PC-9 (cell line): ENCODE measurements around the gene NUP62CL. TPM values are rescaled to one million over a fixed set of nuclear protein-coding genes. Genes with fewer than 3 reads are reported as not detected.

Experiments
- Bru-seq: library from RNA; stranded (reverse); fragments of 400-500 nt; gene quantifications from one replicate; lab custom pipeline; 2021; lab: Mats Ljungman, UMichigan
- BruChase-seq, 2 experiments: library from RNA; stranded (reverse); fragments of 400-500 nt; gene quantifications; one replicate each; lab custom pipeline; 2021; lab: Mats Ljungman, UMichigan
- BruUV-seq: library from RNA; stranded (reverse); fragments of 400-500 nt; replicated peaks from 2 replicates; lab custom pipeline; 2021; lab: Mats Ljungman, UMichigan
- CTCF ChIA-PET: fragments of 300-600 bp; sonication (Branson Sonifier 250); formaldehyde crosslinking; loops from one replicate; lab custom pipeline; 2022; ENCODE audit warnings: antibody characterized with exemption; lab: Charles Lee
- POLR2A ChIA-PET: fragments of 300-600 bp; sonication (Branson Sonifier 250); formaldehyde crosslinking; loops from one replicate; lab custom pipeline; 2022; ENCODE audit warnings: antibody characterized with exemption; ENCODE audit not compliant: unreplicated experiment; lab: Charles Lee
- DNase-seq, 2 experiments: peaks; one replicate each; pipeline versions ENCODE4 v3.0.0 to v3.0.0-alpha.2; 2015 to 2022; ENCODE audit warnings: mixed read lengths in 1 of 2
- H2AFZ ChIP-seq: fragments of 200-600 bp; sonication (generic); 2 replicates; pipeline ENCODE4 v1.8.1; 2017; ENCODE audit warnings: antibody characterized with exemption
- H3F3A ChIP-seq: fragments of 200-600 bp; sonication (generic); 2 replicates; pipeline ENCODE4 v1.8.1; 2017; ENCODE audit warnings: antibody characterized with exemption, mild to moderate bottlenecking, low read depth; ENCODE audit not compliant: insufficient read depth
- H3K27ac ChIP-seq: fragments of 200-600 bp; sonication (generic); 2 replicates; pipeline ENCODE4 v1.6.1; 2016; ENCODE audit warnings: mixed run types
- H3K27me3 ChIP-seq: fragments of 200-600 bp; sonication (generic); 2 replicates; pipeline ENCODE4 v1.6.1; 2016; ENCODE audit warnings: low read depth, mixed run types; ENCODE audit not compliant: insufficient read depth
- H3K36me3 ChIP-seq: fragments of 200-600 bp; sonication (generic); 2 replicates; pipeline ENCODE4 v1.6.1; 2016; ENCODE audit warnings: low read depth, mixed run types
- H3K4me1 ChIP-seq: fragments of 200-600 bp; sonication (generic); replicated peaks from 2 replicates; pipeline ENCODE4 v1.6.1; 2016; ENCODE audit warnings: mixed run types; ENCODE audit not compliant: insufficient read depth
- H3K4me2 ChIP-seq: fragments of 200-600 bp; sonication (generic); 2 replicates; pipeline ENCODE4 v1.6.1; 2017; ENCODE audit warnings: mixed run types
- H3K4me3 ChIP-seq: fragments of 200-600 bp; sonication (generic); 2 replicates; pipeline ENCODE4 v1.6.1; 2016; ENCODE audit warnings: mixed run types
- H3K79me2 ChIP-seq: fragments of 200-600 bp; sonication (generic); 2 replicates; pipeline ENCODE4 v1.6.1; 2017; ENCODE audit warnings: low read depth, mixed run types
- H3K9me2 ChIP-seq: fragments of 200-600 bp; sonication (generic); 2 replicates; pipeline ENCODE4 v1.8.1; 2017; ENCODE audit warnings: mild to moderate bottlenecking; ENCODE audit not compliant: insufficient read depth
- H3K9me3 ChIP-seq: fragments of 200-600 bp; sonication (generic); 2 replicates; pipeline ENCODE4 v1.8.1; 2016; ENCODE audit warnings: low read depth; ENCODE audit not compliant: insufficient read depth
- H4K20me1 ChIP-seq: fragments of 200-600 bp; sonication (generic); 2 replicates; pipeline ENCODE4 v1.8.1; 2017; ENCODE audit not compliant: insufficient read depth
- EZH2 ChIP-seq: fragments of 200-600 bp; sonication (generic); IDR thresholded peaks from 2 replicates; pipeline ENCODE4 v1.8.0; 2017; ENCODE audit warnings: antibody characterized with exemption, low read depth
- intact Hi-C: fragments of 100-400 bp; cut with micrococcal nuclease; formaldehyde crosslinking; loops from one replicate; pipeline ENCODE4 v1.10.0; 2022; ENCODE audit not compliant: unreplicated experiment
- long read RNA-seq: library from polyadenylated mRNA; stranded (forward); transcript quantifications from one replicate; pipeline ENCODE4 v2.0.0, GENCODE V29; 2022
- total RNA-seq: library from RNA; stranded (reverse); gene quantifications from 2 replicates; pipeline ENCODE4 v1.2.3, GENCODE V29; 2021
- TF ChIP-seq, protein P1 (sequence below): fragments of 200-600 bp; sonication (generic); conservative IDR thresholded peaks from 2 replicates; pipeline ENCODE4 v1.6.1; 2017; ENCODE audit warnings: mixed run types, antibody characterized with exemption, mild to moderate bottlenecking, moderate library complexity

The NUP62CL gene, protein sequence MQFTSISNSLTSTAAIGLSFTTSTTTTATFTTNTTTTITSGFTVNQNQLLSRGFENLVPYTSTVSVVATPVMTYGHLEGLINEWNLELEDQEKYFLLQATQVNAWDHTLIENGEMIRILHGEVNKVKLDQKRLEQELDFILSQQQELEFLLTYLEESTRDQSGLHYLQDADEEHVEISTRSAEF
- 20.2 and 20.9 TPM in 2 replicates for total RNA-seq
- Bru-seq, nascent RNA = percentile 69 among the genes with signal in this experiment
- percentile 54 among the genes with signal in this experiment for BruChase-seq, experiment 1, labeled RNA remaining after a 2-hour chase
- percentile 54 among the genes with signal in this experiment for BruChase-seq, experiment 2, labeled RNA remaining after a 6-hour chase
- long read RNA-seq, partial matches to known transcripts = 26 of 52 reads
- long read RNA-seq, other reads (novel, unspliced or antisense) = 25 of 52 reads

DNA sequence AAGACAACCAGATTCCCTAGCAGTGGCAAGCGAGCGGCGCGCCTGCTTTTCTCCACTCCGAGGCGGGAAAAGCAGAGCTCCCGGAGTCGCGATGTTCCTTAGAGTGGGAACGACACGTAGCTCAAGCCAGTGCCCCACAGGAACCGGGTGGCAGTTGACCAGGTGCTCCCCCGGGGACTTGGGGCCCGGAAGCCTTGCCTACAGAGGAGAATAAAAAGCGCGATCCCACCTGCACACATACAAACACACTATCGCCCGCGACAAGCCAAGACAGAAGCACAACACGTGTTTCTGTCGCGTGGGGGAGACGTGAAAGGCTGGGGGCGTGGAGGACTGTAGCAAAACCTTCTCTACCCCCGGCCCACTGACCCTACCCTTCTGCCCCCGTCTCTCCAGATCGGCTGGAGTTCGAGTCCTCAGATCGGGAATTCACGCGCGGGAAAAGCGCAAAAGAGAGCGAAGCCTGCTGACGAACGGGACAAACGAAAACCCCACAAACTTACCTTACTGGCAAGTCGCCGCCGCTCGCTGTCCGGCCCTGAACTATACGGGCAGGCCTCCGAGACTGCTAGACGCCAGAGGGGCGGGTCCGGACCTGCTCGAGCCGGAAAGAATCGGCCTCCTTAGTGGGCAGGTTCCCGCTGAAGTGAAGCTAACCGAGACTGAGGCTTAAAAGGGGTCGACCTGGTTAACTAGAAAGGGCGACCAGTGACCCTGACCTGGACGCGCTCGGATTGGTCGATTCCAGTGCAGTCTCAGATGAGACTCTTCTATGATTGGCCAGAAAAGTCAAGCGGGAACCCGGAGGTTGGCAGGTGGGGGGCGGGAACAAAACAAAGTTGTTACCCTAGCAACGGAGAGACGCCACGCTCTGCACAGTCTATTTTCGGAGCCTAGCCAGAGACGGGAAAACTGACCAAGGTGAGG lies at the start of gene NUP62CL, which contains the start of gene DNAAF6:
Gene NUP62CL (minus strand): TSS at position 664 of the 927 bp plus-strand sequence. CDS start 31,287 bp downstream, outside the sequence.
Gene DNAAF6 (plus strand): TSS at position 842 of the 927 bp plus-strand sequence. CDS start 6,265 bp downstream, outside the sequence.
- Histone ChIP-seq H4K20me1 (no peaks in the 10 kb centered on the region), H3K79me2 (peaks cover 25% of the 10 kb centered on the region), H3K9me3 (no peaks in the 10 kb centered on the region), H3K36me3 (no peaks in the 10 kb centered on the region), H3K4me3 (peak within 1 kb of the TSS; percentile 74), H3K27ac (no peak within 1 kb of the TSS; the same call in 1 of the 2 replicates), H3K9me2 (no peaks in the 10 kb centered on the region), H3K4me2 (peak within 1 kb of the TSS; percentile 89), H3K27me3 (no peaks in the 10 kb centered on the region), H2AFZ (peak within 1 kb of the TSS; percentile 99), H3F3A (peaks cover 10% of the 10 kb centered on the region), H3K4me1 (peaks cover 13% of the 10 kb centered on the region; the same call in 1 of the 2 replicates)
- peak; percentile 88 for DNase-seq
- POLR2A ChIA-PET = interaction anchor here (0.9 kb wide), 1 partner anchor 526 kb away, joined by 5 read pairs; no protein-coding TSS in a partner anchor
- intact Hi-C loops = loop anchor here (2.0 to 5.0 kb wide), 2 partner anchors 89 to 205 kb away; partner anchors contain the start of genes MORC4 and RBM41
- TF ChIP-seq, protein P1, sequence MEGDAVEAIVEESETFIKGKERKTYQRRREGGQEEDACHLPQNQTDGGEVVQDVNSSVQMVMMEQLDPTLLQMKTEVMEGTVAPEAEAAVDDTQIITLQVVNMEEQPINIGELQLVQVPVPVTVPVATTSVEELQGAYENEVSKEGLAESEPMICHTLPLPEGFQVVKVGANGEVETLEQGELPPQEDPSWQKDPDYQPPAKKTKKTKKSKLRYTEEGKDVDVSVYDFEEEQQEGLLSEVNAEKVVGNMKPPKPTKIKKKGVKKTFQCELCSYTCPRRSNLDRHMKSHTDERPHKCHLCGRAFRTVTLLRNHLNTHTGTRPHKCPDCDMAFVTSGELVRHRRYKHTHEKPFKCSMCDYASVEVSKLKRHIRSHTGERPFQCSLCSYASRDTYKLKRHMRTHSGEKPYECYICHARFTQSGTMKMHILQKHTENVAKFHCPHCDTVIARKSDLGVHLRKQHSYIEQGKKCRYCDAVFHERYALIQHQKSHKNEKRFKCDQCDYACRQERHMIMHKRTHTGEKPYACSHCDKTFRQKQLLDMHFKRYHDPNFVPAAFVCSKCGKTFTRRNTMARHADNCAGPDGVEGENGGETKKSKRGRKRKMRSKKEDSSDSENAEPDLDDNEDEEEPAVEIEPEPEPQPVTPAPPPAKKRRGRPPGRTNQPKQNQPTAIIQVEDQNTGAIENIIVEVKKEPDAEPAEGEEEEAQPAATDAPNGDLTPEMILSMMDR = no peak
- no peak for TF ChIP-seq EZH2
- CTCF ChIA-PET = no interaction called here
- TSS peak; percentile 73 for BruUV-seq

DNA sequence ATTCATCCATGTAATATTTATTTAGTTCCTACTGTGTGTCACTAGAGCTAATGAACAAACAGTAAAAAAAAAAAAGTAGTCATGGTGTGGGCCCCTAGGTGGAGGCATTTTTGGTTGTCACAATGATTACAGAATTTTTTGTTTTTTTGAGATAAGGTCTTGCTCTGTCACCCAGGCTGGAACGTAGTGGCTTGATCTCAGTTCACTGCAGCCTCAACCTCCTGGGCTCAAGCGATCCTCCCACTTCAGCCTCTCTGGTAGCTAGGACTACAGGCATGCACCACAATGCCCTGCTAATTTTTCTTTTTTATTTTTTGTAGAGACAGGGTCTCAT lies 22.2 kb upstream of the NUP62CL start:
- BruUV-seq = no TSS peak
- ChIA-PET CTCF (no interaction called here), POLR2A (no interaction called here)
- no peak overlapping the region for H3K4me2 ChIP-seq
- H4K20me1 ChIP-seq = no peaks in the 10 kb centered on the region
- no peaks in the 10 kb centered on the region for H3K9me3 ChIP-seq
- TF ChIP-seq, protein P1 = no peak
- no peak for TF ChIP-seq EZH2
- H3F3A ChIP-seq = no peaks in the 10 kb centered on the region
- no peaks in the 10 kb centered on the region for H3K36me3 ChIP-seq
- H3K4me1 ChIP-seq = peaks cover 5% of the 10 kb centered on the region; the same call in 1 of the 2 replicates
- no peaks in the 10 kb centered on the region for H3K9me2 ChIP-seq
- no peak for DNase-seq
- no peaks in the 10 kb centered on the region for H3K27me3 ChIP-seq
- no peaks in the 10 kb centered on the region for H3K79me2 ChIP-seq
- H2AFZ ChIP-seq = no peak overlapping the region
- intact Hi-C loops = no loop called here
- H3K4me3 ChIP-seq = no peak overlapping the region
- no peak overlapping the region for H3K27ac ChIP-seq

DNA sequence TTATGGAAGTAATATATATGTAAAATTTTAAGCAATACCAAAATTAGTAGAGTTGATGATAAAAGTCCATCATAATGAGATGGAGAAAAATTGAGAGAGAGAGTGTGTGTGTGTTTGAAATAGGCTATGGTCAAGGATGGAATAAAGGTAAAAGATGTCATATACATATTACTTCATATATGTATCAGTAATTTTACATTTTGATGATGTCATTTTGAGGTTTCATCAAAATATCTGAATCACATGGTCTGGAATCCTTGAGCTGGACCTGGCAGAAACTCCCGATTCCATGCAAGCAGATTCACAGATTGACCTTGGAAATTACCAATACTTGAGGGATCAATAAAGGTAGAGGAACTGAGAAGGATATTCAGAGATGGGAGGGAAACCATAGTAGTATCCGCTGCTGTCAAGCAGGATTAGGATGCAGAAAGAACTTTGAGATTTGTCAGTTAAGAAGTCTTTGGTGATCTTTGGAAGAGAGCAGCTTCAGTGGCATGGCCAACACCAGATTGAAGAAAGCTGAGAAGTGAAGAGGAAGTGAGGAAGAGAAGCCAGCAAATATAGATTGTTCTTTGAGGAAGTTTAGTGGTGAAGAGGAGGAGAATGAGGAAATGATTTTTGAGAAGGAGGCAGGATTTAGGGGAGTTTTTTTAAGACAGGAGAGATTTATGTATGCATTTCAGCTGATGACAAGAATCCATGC lies 21.7 kb upstream of the NUP62CL start:
- H3K36me3 ChIP-seq = no peaks in the 10 kb centered on the region
- H3K27me3 ChIP-seq = no peaks in the 10 kb centered on the region
- no TSS peak for BruUV-seq
- ChIA-PET CTCF (no interaction called here), POLR2A (no interaction called here)
- intact Hi-C loops = no loop called here
- H3K27ac ChIP-seq = no peak overlapping the region
- no peak overlapping the region for H3K4me2 ChIP-seq
- no peak overlapping the region for H2AFZ ChIP-seq
- H4K20me1 ChIP-seq = no peaks in the 10 kb centered on the region
- peaks cover 5% of the 10 kb centered on the region; the same call in 1 of the 2 replicates for H3K4me1 ChIP-seq
- no peaks in the 10 kb centered on the region for H3F3A ChIP-seq
- TF ChIP-seq, protein P1 = no peak
- TF ChIP-seq EZH2 = no peak
- no peaks in the 10 kb centered on the region for H3K9me3 ChIP-seq
- H3K9me2 ChIP-seq = no peaks in the 10 kb centered on the region
- no peaks in the 10 kb centered on the region for H3K79me2 ChIP-seq
- H3K4me3 ChIP-seq = no peak overlapping the region
- no peak for DNase-seq
